HG02885 (cell line): Measurements from ENCODE around the gene NHERF1.

Experiments
- ATAC-seq: cut with Tn5 transposase; IDR thresholded peaks from one replicate; pipeline ENCODE4 v1.9.1; 2021; ENCODE audit warnings: mild to moderate bottlenecking; ENCODE audit not compliant: unreplicated experiment, poor library complexity

Gene NHERF1

GRCh38 chr17:74764751-74765286, 16.4 kb downstream of the NHERF1 start:
- ATAC-seq, result no peak

- ATAC-seq, result no peak
Measured at GRCh38 chr17:74766413-74766812, 18.0 kb downstream of the NHERF1 start.

GRCh38 chr17:74767111-74767516, 18.7 kb downstream of the NHERF1 start:
- ATAC-seq, result no peak

DNA sequence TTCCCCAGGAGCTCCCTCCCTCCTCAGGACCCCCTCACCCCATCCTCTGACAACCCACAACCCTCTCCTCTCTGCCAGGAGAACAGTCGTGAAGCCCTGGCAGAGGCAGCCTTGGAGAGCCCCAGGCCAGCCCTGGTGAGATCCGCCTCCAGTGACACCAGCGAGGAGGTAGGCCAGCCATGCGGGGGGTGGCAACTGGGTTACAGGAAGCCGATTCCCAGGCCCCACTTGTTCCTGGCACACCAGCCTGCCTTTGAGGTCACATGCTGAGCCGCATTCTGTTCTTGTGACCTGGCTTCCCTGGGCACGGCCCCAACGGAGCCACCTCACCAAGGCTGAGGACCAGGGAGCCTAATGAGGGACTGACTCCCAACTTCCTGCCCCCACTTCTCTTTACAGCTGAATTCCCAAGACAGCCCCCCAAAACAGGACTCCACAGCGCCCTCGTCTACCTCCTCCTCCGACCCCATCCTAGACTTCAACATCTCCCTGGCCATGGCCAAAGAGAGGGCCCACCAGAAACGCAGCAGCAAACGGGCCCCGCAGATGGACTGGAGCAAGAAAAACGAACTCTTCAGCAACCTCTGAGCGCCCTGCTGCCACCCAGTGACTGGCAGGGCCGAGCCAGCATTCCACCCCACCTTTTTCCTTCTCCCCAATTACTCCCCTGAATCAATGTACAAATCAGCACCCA, 19.8 kb downstream of the NHERF1 start:
- no peak for ATAC-seq

DNA sequence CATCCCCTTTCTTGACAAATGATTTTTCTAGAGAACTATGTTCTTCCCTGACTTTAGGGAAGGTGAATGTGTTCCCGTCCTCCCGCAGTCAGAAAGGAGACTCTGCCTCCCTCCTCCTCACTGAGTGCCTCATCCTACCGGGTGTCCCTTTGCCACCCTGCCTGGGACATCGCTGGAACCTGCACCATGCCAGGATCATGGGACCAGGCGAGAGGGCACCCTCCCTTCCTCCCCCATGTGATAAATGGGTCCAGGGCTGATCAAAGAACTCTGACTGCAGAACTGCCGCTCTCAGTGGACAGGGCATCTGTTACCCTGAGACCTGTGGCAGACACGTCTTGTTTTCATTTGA, 20.3 kb downstream of the NHERF1 start:
- ATAC-seq, result no peak

DNA sequence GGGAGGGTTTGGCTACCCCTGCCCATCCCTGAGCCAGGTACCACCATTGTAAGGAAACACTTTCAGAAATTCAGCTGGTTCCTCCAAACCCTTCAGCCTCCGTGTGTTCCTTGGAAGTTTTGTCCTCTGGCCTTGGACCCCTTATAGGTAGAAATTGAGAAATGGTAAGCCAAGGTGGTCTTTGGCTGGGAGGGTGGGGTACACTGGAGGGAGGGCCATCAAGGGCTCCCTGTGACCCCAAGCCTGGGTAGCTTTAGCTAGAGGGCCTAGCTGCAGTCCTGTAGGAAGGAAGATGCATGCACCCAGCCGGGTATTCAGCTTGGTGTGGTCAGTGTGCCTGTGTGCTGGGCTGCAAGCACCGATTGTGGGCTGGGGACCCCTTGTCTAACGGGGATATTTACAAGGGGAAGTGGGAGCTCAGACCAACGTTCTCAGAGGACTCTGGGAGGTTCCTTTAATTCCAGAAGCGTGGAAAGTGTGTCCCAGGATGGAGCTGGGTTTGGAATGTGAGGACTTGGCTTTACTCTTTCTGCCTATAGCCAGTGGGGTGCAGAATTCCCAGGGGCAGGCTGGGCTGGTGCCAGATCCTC, 20.9 kb downstream of the NHERF1 start:
- no peak for ATAC-seq

- ATAC-seq, result no peak
Measured at GRCh38 chr17:74769856-74770497, 21.5 kb downstream of the NHERF1 start.

DNA sequence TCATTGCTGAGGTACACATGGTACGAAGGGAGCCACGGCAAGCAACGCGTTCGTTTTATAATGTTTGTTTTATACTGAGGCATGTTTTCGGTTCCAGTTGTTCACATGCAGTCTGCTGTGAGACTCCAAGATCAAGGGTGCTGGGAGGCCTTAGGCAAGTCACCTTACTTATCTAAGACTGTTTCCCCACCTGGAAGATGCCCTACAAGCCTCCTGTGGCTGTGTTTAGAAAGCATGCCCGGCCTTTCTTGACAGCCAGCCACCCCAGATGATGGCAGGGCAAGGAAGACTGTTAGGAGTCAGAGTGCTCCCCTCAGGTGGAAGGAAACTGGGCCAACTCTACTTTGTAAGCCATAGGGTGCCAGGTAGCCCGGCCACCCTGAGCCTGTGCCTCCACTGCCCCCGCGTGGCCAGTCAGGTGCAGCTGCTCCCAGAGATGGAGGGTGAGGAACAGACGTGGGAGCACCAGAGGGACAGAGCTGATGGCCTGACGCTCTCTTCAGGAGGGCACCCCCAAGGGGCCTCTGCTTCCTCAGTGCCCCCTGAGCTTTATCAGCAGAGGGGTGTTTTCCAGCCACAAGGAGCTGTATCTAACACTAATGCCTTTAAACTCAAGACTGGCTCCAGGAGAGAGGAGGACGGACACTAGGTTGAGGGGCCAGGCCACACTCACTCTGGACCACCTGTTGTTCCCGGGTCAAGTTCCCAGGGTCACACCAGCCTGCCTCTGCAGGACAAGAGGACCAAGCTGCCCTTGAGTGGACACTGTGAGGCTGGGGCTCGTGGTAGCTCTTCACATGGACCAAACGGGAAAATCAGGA, 22.3 kb downstream of the NHERF1 start:
- peak; percentile 50 for ATAC-seq

DNA sequence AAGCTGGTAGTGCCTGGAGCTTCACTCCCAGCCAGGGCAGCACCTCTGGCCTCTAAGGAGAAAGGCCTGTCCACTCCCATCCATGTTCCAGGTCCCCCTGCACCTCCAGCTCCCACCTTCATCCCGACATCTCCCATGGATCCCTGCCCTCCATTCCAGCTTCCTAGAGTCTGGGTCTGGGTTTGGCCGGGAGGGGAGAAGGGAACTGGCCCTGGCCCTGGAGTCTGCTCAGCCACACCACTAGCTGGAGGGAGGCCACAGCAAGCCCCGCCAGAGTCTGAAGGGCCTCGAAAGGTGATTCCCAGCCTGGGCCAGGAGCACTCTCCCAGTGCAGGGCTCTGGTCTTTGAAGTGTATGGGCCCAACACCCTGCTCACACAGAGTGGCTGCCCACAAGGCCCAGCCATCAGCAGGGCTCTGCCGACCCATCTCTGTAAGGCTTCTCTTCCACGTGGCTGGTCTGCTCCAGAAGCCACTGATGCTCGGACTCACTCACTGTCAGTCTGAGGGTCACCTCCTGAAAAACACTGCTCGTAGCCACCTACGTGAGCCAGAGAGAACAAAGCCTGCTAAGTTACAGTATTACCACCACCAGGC, 23.0 kb downstream of the NHERF1 start:
- no peak for ATAC-seq

GRCh38 chr17:74772053-74772452, 23.6 kb downstream of the NHERF1 start:
- ATAC-seq, result no peak

DNA sequence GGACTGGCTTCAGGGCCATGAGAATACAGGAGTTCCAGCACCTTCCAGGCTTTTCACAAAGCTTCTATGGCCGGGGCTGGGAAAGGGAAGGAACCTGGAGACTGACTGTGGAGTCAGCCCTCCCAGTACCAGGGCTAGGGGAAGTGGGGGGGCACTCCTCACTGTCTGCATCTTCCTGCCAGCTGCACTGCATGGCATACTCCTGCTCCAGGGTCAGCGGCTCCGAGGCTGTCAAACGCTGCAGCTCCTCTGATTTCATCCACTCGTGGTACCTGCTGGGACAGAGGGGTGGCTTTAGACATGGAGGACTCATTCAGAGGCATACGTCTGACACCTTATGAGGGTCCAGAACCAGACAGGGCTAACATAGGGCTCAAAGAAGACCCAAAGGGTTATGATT, 25.0 kb downstream of the NHERF1 start:
- ATAC-seq, result no peak

DNA sequence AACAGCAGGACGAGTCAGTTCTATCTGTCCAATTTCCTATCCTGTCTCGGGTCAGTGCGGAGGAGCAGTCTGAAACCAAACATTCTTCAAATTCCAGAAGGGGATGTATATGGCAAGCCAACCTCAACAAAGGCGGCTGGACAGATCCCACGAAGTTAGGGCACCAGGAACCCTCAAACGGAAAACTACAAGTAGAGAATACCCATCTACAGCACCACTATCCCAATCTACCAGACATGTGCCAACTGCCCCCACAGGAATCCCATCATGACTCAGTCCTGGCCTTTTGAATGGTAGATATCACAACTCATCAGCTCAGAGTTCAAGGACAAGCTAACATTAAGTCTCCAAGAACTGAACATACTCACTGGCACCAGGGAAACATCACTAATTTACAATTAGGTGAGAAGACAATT, 25.5 kb downstream of the NHERF1 start:
- ATAC-seq, result no peak

GRCh38 chr17:74775409-74776043, 27.1 kb downstream of the NHERF1 start:
- no peak for ATAC-seq

- ATAC-seq, result peak; percentile 79
Measured at GRCh38 chr17:74776044-74776962, 27.9 kb downstream of the NHERF1 start, which contains the start of gene NAT9. Gene NAT9, minus strand, starts transcription at chr17:74776345. Its CDS starts 647 bp downstream, at chr17:74775698.

- ATAC-seq, result no peak
Measured at GRCh38 chr17:74776990-74777389, 28.6 kb downstream of the NHERF1 start.

DNA sequence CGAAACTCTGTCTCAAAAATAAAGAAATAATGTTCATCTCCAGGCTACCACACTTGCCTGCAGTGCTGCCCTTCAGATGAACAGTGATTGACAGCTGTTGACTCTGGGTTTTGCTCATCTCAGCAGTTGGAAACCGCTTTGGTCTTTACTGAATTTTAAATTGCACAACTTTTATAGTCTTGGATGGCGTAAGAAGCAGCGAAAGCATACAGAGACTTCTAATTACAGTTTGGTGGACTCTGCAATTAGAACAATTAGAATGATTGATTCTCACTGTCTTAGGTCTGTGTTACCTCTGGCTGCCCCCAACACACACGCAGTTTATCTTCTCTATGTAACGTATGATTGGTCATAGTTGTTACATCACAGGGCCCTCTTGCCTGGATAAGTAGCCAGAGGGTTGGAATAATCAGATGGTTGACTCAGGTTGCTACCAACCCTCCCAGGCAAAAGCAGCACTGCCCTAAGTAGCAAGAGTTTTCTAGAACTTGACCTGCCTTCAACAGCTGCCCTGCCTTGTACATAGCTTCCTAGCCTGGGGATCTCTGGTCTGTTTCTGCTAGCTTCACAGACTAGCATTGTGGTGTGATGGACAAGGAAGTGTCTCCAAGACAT, 29.6 kb downstream of the NHERF1 start:
- no peak for ATAC-seq

DNA sequence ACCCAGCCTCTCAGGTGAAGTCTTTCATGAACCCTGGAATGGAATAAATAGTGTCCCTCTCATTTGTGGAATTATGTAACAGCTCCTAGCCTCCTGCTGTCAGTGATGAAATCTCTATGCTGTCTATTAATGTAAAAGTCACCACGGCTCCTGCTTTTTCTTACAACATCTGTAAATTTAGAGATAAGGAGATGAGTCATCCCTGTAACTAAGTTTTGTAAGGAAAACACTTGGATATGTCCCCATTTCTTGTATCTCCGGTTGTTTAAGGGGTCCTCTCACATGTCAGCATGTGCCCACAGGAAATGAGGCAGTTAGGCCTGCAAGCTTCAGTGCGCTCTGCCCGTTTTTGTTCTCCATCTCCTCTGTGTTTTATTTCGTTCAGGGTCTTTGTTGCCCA, 30.5 kb downstream of the NHERF1 start:
- ATAC-seq, result no peak

DNA sequence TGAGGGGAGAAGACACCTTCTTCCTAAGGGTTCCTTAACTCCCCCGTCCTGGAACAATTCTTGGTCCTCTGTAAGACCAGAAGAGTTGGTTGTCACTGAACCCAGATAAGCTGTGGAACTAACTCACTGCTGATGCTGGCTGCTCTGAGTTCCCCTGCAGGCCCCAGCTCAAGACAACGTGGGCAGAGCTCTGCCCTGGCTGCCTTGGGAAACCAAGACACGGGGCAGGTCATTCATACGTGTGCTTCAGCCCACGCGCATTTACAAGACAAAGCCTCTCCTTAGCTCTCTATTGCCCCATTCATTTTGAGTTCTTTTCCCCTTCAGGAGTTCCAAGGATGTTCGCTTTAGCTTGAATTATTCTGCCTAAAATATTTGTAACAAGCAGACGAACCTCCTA, 31.1 kb downstream of the NHERF1 start:
- ATAC-seq, result no peak
